Activated T-cell treated with anti-CD3 and anti-CD28 coated beads, Interleukin-2, amount 50 U/mL, for 48 hours (primary cell): ENCODE results near the gene LRRC26.

ENCODE experiments used
- DNase-seq, 2 experiments: peaks; one replicate each; pipeline ENCODE4 v3.0.0-alpha.2; 2020

LRRC26 gene

GRCh38 chr9:137198902-137199283 lies 29.0 kb upstream of the LRRC26 start:
- no peak for DNase-seq

GRCh38 chr9:137198051-137198901 lies 28.4 kb upstream of the LRRC26 start:
- no peak for DNase-seq

GRCh38 chr9:137195525-137196220 lies 25.8 kb upstream of the LRRC26 start:
- DNase-seq, result no peak

- DNase-seq, result no peak
Measured at GRCh38 chr9:137194909-137195308, 25.1 kb upstream of the LRRC26 start.

- DNase-seq, result no peak
Measured at GRCh38 chr9:137194388-137194787, 24.5 kb upstream of the LRRC26 start.

GRCh38 chr9:137193771-137194170 lies 23.9 kb upstream of the LRRC26 start:
- DNase-seq, result no peak

- DNase-seq, result no peak
Measured at GRCh38 chr9:137192859-137193258, 23.0 kb upstream of the LRRC26 start.

GRCh38 chr9:137192448-137192780 lies 22.6 kb upstream of the LRRC26 start:
- no peak for DNase-seq

- DNase-seq, result no peak
Measured at GRCh38 chr9:137191691-137192447, 22.0 kb upstream of the LRRC26 start.

- DNase-seq, result no peak
Measured at GRCh38 chr9:137191245-137191644, 21.4 kb upstream of the LRRC26 start.

GRCh38 chr9:137190315-137190856 lies 20.5 kb upstream of the LRRC26 start:
- DNase-seq, result no peak

- no peak for DNase-seq
Measured at GRCh38 chr9:137189297-137190295, 19.7 kb upstream of the LRRC26 start.

GRCh38 chr9:137188490-137189296 lies 18.8 kb upstream of the LRRC26 start, which contains the start of the genes ANAPC2 and SSNA1:
ANAPC2 (minus strand) TSS chr9:137188560; CDS start chr9:137188532, 28 bp downstream.
SSNA1 (plus strand) TSS chr9:137188676; CDS start chr9:137188727, 51 bp downstream.
- peak; percentile 97 for DNase-seq

- no peak for DNase-seq
Measured at GRCh38 chr9:137188086-137188489, 18.2 kb upstream of the LRRC26 start.

GRCh38 chr9:137187386-137187785 lies 17.5 kb upstream of the LRRC26 start:
- no peak for DNase-seq

- DNase-seq, result no peak
Measured at GRCh38 chr9:137186385-137186784, 16.5 kb upstream of the LRRC26 start.

- no peak for DNase-seq
Measured at GRCh38 chr9:137185921-137186320, 16.1 kb upstream of the LRRC26 start.

- no peak for DNase-seq
Measured at GRCh38 chr9:137184881-137185660, 15.2 kb upstream of the LRRC26 start.

- no peak for DNase-seq
Measured at GRCh38 chr9:137183980-137184595, 14.2 kb upstream of the LRRC26 start.

- no peak for DNase-seq
Measured at GRCh38 chr9:137182836-137183235, 13.0 kb upstream of the LRRC26 start.
